OCI-LY1 (cell line): ENCODE results near the gene TAS1R3.

Experiments used
- H2AFZ ChIP-seq: fragments of 200-600 bp; sonication (generic), shearing (Covaris generic); 2 replicates; pipeline ENCODE4 v1.6.0; 2014; ENCODE audit warnings: antibody characterized with exemption, mild to moderate bottlenecking, low read length
- H3F3A ChIP-seq: fragments of 200-600 bp; sonication (generic), shearing (Covaris generic); 2 replicates; pipeline ENCODE4 v1.6.0; 2014; ENCODE audit warnings: mild to moderate bottlenecking, antibody characterized with exemption, low read length, moderate library complexity; ENCODE audit not compliant: insufficient read depth
- H3K27ac ChIP-seq: fragments of 200-600 bp; sonication (generic); 2 replicates; pipeline ENCODE4 v1.5.1; 2014; ENCODE audit warnings: low read length, mixed run types, mild to moderate bottlenecking, low read depth; ENCODE audit not compliant: poor library complexity, severe bottlenecking
- H3K27me3 ChIP-seq: fragments of 200-600 bp; sonication (generic); 2 replicates; pipeline ENCODE4 v1.6.0; 2014; ENCODE audit warnings: antibody characterized with exemption, mild to moderate bottlenecking, low read length, moderate library complexity; ENCODE audit not compliant: insufficient read depth
- H3K36me3 ChIP-seq: fragments of 200-600 bp; sonication (generic); 2 replicates; pipeline ENCODE4 v1.6.1; 2014; ENCODE audit warnings: mild to moderate bottlenecking, antibody characterized with exemption, low read length, moderate library complexity, mixed read lengths; ENCODE audit not compliant: insufficient read depth
- H3K4me1 ChIP-seq: fragments of 200-600 bp; sonication (generic); 2 replicates; pipeline ENCODE4 v1.5.1; 2014; ENCODE audit warnings: mild to moderate bottlenecking, low read length, moderate library complexity; ENCODE audit not compliant: insufficient read depth, severe bottlenecking
- H3K4me2 ChIP-seq: fragments of 200-600 bp; sonication (generic), shearing (Covaris generic); 2 replicates; pipeline ENCODE4 v1.6.1; 2014; ENCODE audit warnings: low read length
- H3K4me3 ChIP-seq: fragments of 200-600 bp; sonication (generic); 2 replicates; pipeline ENCODE4 v1.5.1; 2014; ENCODE audit warnings: low read length, low read depth, mild to moderate bottlenecking, mixed read lengths; ENCODE audit not compliant: poor library complexity, severe bottlenecking
- H3K79me2 ChIP-seq: fragments of 200-600 bp; shearing (Covaris generic); 2 replicates; pipeline ENCODE4 v1.6.1; 2016; ENCODE audit warnings: mixed run types, low read length, mixed read lengths; ENCODE audit not compliant: insufficient read depth
- H3K9ac ChIP-seq: fragments of 200-600 bp; sonication (generic), shearing (Covaris generic); 2 replicates; pipeline ENCODE4 v1.6.1; 2014; ENCODE audit warnings: mild to moderate bottlenecking, low read length, mixed read lengths
- H3K9me2 ChIP-seq: fragments of 200-600 bp; sonication (generic), shearing (Covaris generic); 2 replicates; pipeline ENCODE4 v1.6.1; 2014; ENCODE audit warnings: low read depth, mild to moderate bottlenecking, low read length, mixed read lengths
- H3K9me3 ChIP-seq: fragments of 200-600 bp; shearing (Covaris generic); 2 replicates; pipeline ENCODE4 v1.6.1; 2014; ENCODE audit warnings: low read length, mixed read lengths
- H4K20me1 ChIP-seq: fragments of 200-600 bp; sonication (generic), shearing (Covaris generic); 2 replicates; pipeline ENCODE4 v1.6.0; 2016; ENCODE audit warnings: mild to moderate bottlenecking, low read length; ENCODE audit not compliant: insufficient read depth
- CTCF ChIP-seq: fragments of 200-600 bp; sonication (generic), shearing (Covaris generic); IDR thresholded peaks from 2 replicates; pipeline ENCODE4 v1.5.1; 2017; ENCODE audit warnings: mild to moderate bottlenecking, antibody characterized with exemption, low read length, moderate library complexity, mixed read lengths
- EZH2 ChIP-seq: fragments of 200-600 bp; sonication (generic), shearing (Covaris generic); IDR thresholded peaks from 2 replicates; pipeline ENCODE4 v1.8.0; 2017; ENCODE audit warnings: borderline replicate concordance, mixed run types, mild to moderate bottlenecking, antibody characterized with exemption, low read length, moderate library complexity, mixed read lengths

The TAS1R3 gene

GRCh38 chr1:1307923-1308755 is 22.9 kb upstream of the TAS1R3 start, which contains the start of the genes ACAP3 and PUSL1:
Gene ACAP3 (minus strand): TSS chr1:1307930. CDS start chr1:1307815, 115 bp downstream.
Gene PUSL1 (plus strand): TSS chr1:1308597. CDS start chr1:1308644, 47 bp downstream.
- Histone ChIP-seq H3K4me2 (peak within 1 kb of the TSS; percentile 97), H4K20me1 (no peaks in the 10 kb centered on the region), H2AFZ (no peak within 1 kb of the TSS), H3K27me3 (no peaks in the 10 kb centered on the region), H3K9me2 (no peaks in the 10 kb centered on the region), H3K79me2 (no peaks in the 10 kb centered on the region), H3K36me3 (peaks cover 30% of the 10 kb centered on the region; the same call in 1 of the 2 replicates), H3K27ac (peak within 1 kb of the TSS; percentile 79), H3K9ac (peak within 1 kb of the TSS; percentile 93), H3K9me3 (no peaks in the 10 kb centered on the region), H3K4me3 (peak within 1 kb of the TSS; percentile 90), H3K4me1 (peaks cover 37% of the 10 kb centered on the region), H3F3A (no peaks in the 10 kb centered on the region)
- no peak for TF ChIP-seq CTCF

- no peak overlapping the region for H2AFZ ChIP-seq
- no peaks in the 10 kb centered on the region for H4K20me1 ChIP-seq
These were observed 22.3 kb upstream of the TAS1R3 start for GRCh38 chr1:1308756-1309250.

DNA sequence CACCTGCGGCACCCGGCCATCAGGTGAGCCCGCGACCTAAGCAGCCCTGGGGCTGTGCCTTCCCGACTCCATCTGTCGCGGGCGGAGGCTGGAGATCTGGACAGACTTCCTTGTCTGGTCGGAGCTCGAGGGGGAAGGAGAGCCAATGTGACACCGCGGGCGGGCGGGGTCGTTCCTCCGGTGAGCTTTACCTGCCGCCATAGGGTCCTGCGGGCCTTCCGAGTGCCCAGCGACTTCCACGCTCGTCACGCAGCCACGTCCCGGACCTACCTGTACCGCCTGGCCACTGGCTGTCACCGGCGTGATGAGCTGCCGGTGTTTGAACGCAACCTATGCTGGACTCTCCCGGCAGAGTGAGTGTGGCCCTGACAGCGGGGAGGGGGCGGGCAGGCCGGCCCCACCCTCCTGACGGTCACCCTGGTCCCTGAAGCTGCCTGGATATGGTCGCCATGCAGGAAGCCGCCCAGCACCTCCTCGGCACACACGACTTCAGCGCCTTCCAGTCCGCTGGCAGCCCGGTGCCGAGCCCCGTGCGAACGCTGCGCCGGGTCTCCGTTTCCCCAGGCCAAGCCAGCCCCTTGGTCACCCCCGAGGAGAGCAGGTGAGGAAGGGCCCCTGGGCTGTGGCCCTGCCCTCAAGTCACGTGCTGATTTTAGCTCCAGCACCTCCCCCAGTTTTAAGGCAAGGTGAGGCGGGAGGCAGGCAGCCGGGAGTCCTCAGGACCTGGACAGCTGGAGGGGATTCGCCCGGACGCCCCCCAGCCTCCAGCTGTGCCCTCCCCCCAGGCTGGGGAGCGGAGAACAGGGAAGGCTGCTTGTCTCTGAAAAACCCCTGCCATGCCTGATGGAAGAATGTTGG is 21.6 kb upstream of the TAS1R3 start:
- Histone ChIP-seq H3K36me3 (peaks cover 43% of the 10 kb centered on the region), H4K20me1 (no peaks in the 10 kb centered on the region), H3K9me3 (no peaks in the 10 kb centered on the region), H3K9ac (peak overlapping the region; percentile 93), H3K79me2 (no peaks in the 10 kb centered on the region), H2AFZ (no peak overlapping the region), H3K4me1 (peaks cover 37% of the 10 kb centered on the region), H3K4me2 (peak overlapping the region; percentile 97), H3F3A (no peaks in the 10 kb centered on the region), H3K27me3 (no peaks in the 10 kb centered on the region), H3K4me3 (peak overlapping the region; percentile 90), H3K27ac (peak overlapping the region; percentile 10), H3K9me2 (no peaks in the 10 kb centered on the region)
- no peak for TF ChIP-seq EZH2
- no peak for TF ChIP-seq CTCF

More at GRCh38 chr1:1308756-1309250, 22.3 kb upstream of the TAS1R3 start:
- peaks cover 37% of the 10 kb centered on the region for H3K4me1 ChIP-seq
- no peaks in the 10 kb centered on the region for H3K9me2 ChIP-seq
- TF ChIP-seq EZH2 (no peak), CTCF (no peak)
- no peaks in the 10 kb centered on the region for H3K79me2 ChIP-seq
- H3K36me3 ChIP-seq = peaks cover 36% of the 10 kb centered on the region; the same call in 1 of the 2 replicates
- no peaks in the 10 kb centered on the region for H3K9me3 ChIP-seq
- H3K4me3 ChIP-seq = peak overlapping the region; percentile 90
- peak overlapping the region; percentile 97 for H3K4me2 ChIP-seq
- H3K9ac ChIP-seq = peak overlapping the region; percentile 93
- H3K27me3 ChIP-seq = no peaks in the 10 kb centered on the region
- no peaks in the 10 kb centered on the region for H3F3A ChIP-seq
- no peak overlapping the region for H3K27ac ChIP-seq
